Bone marrow (tissue), 2 donors: ENCODE results near the gene TLR2.

Source experiments
- DNase-seq, 2 donors: peaks; one replicate each; lab custom pipeline; 2025; lab: John Stamatoyannopoulos, UW

TLR2 gene

GRCh38 chr4:153684182-153684970, at the start of gene TLR2:
TSS of gene TLR2 (plus strand) at chr4:153684280. CDS start at chr4:153702908, 18,628 bp downstream.
- peak; percentile 22 to 71 for DNase-seq

- no peak for DNase-seq
Measured at GRCh38 chr4:153634738-153635353, 49.2 kb upstream of the TLR2 start.

GRCh38 chr4:153635846-153636245, 48.2 kb upstream of the TLR2 start:
- DNase-seq: no peak

GRCh38 chr4:153637201-153637600, 46.9 kb upstream of the TLR2 start:
- no peak for DNase-seq

- no peak for DNase-seq
Measured at GRCh38 chr4:153638011-153638410, 46.1 kb upstream of the TLR2 start.

- no peak for DNase-seq
Measured at GRCh38 chr4:153638999-153639398, 45.1 kb upstream of the TLR2 start.

GRCh38 chr4:153639833-153640802, 44.0 kb upstream of the TLR2 start:
- no peak for DNase-seq

- no peak for DNase-seq
Measured at GRCh38 chr4:153641532-153641931, 42.5 kb upstream of the TLR2 start.

GRCh38 chr4:153643406-153644383, 40.4 kb upstream of the TLR2 start:
- DNase-seq: peak in 1 of 2 donors; percentile 72

GRCh38 chr4:153645183-153645582, 38.9 kb upstream of the TLR2 start:
- no peak for DNase-seq

GRCh38 chr4:153646261-153646660, 37.8 kb upstream of the TLR2 start:
- no peak for DNase-seq

- no peak for DNase-seq
Measured at GRCh38 chr4:153646978-153647377, 37.1 kb upstream of the TLR2 start.

GRCh38 chr4:153647975-153648374, 36.1 kb upstream of the TLR2 start:
- DNase-seq: no peak

- DNase-seq: no peak
Measured at GRCh38 chr4:153649572-153649991, 34.5 kb upstream of the TLR2 start.

- DNase-seq: peak in 1 of 2 donors; percentile 53
Measured at GRCh38 chr4:153651116-153651515, 33.0 kb upstream of the TLR2 start.

- peak in 1 of 2 donors; percentile 90 for DNase-seq
Measured at GRCh38 chr4:153651587-153651986, 32.5 kb upstream of the TLR2 start.

GRCh38 chr4:153652051-153652784, 31.9 kb upstream of the TLR2 start:
- peak in 1 of 2 donors; percentile 79 for DNase-seq

GRCh38 chr4:153655002-153655541, 29.0 kb upstream of the TLR2 start:
- DNase-seq: no peak

GRCh38 chr4:153655928-153656327, 28.2 kb upstream of the TLR2 start:
- DNase-seq: no peak

GRCh38 chr4:153661215-153661822, 22.8 kb upstream of the TLR2 start:
- peak in 1 of 2 donors; percentile 18 for DNase-seq
